MCF 10A (cell line): ENCODE results near the gene DAGLA. TPM values are rescaled to one million over a fixed set of nuclear protein-coding genes. Genes with fewer than 3 reads are reported as not detected.

ENCODE experiments used
- BruUV-seq: library from RNA; stranded (reverse); fragments of 400-500 nt; replicated peaks from 2 replicates; lab custom pipeline; 2021; lab: Mats Ljungman, UMichigan
- CTCF ChIA-PET: fragments of 300-600 bp; sonication (Branson Sonifier 250); formaldehyde crosslinking; extraction: SDS; loops from one replicate; lab custom pipeline; 2021; ENCODE audit warnings: antibody characterized with exemption, inconsistent platforms; lab: Yijun Ruan, JAX
- POLR2A ChIA-PET: fragments of 300-600, 350-650 bp; sonication (Branson Sonifier 250); formaldehyde crosslinking; extraction: SDS; loops from one replicate; lab custom pipeline; 2020; ENCODE audit warnings: antibody characterized with exemption, inconsistent platforms; lab: Yijun Ruan, JAX
- DNase-seq: peaks from one replicate; pipeline ENCODE4 v3.0.0-alpha.2; 2018; ENCODE audit not compliant: unreplicated experiment
- H3K27ac Mint-ChIP-seq: one replicate; pipeline ENCODE4 v1.8.0; 2022; ENCODE audit warnings: mild to moderate bottlenecking, low read depth, mixed read lengths; ENCODE audit not compliant: unreplicated experiment
- H3K27me3 Mint-ChIP-seq: one replicate; pipeline ENCODE4 v1.8.0; 2022; ENCODE audit warnings: mixed read lengths; ENCODE audit not compliant: insufficient read depth, unreplicated experiment
- H3K36me3 Mint-ChIP-seq: one replicate; pipeline ENCODE4 v1.8.0; 2022; ENCODE audit warnings: mild to moderate bottlenecking, moderate library complexity, mixed read lengths; ENCODE audit not compliant: insufficient read depth, unreplicated experiment
- H3K4me1 Mint-ChIP-seq: one replicate; pipeline ENCODE4 v1.8.0; 2022; ENCODE audit warnings: mixed read lengths; ENCODE audit not compliant: insufficient read depth, unreplicated experiment
- H3K4me3 Mint-ChIP-seq: one replicate; pipeline ENCODE4 v1.8.0; 2022; ENCODE audit warnings: mild to moderate bottlenecking, moderate library complexity, mixed read lengths; ENCODE audit not compliant: unreplicated experiment
- H3K9me3 Mint-ChIP-seq: one replicate; pipeline ENCODE4 v1.8.0; 2022; ENCODE audit warnings: mixed read lengths; ENCODE audit not compliant: unreplicated experiment
- CTCF ChIP-seq: fragments of 200-600 bp; IDR thresholded peaks from one replicate; pipeline ENCODE4 v1.8.0; 2022; ENCODE audit warnings: antibody characterized with exemption, mild to moderate bottlenecking; ENCODE audit not compliant: unreplicated experiment
- intact Hi-C: fragments of 100-400 bp; cut with micrococcal nuclease; formaldehyde crosslinking; loops from 2 replicates; pipeline ENCODE4 v1.14.1; 2022
- total RNA-seq: library from RNA; stranded (reverse); gene quantifications from 2 replicates; pipeline ENCODE4 v1.2.3, GENCODE V29; 2022

Gene DAGLA
- total RNA-seq, 1 experiment from 2014 or later = 1.5 TPM

- DNase-seq = no peak
- CTCF ChIA-PET = interaction anchor here (0.5 to 12.8 kb wide), 10 partner anchors 25 to 875 kb away, joined by 3 to 148 read pairs (median 5); no protein-coding TSS in a partner anchor
- Mint-ChIP-seq H3K36me3 (peaks cover 31% of the 10 kb centered on the region), H3K4me3 (peak overlapping the region; percentile 81), H3K9me3 (no peaks in the 10 kb centered on the region), H3K27ac (peak overlapping the region; percentile 98), H3K4me1 (peaks cover 11% of the 10 kb centered on the region), H3K27me3 (no peaks in the 10 kb centered on the region)
- POLR2A ChIA-PET = interaction anchor here (0.7 to 4.0 kb wide), 15 partner anchors 9 to 363 kb away, joined by 3 to 26 read pairs (median 4); partner anchors contain the start of genes BEST1, CPSF7, FADS1 and FTH1
- intact Hi-C loops = no loop called here
- TF ChIP-seq CTCF = no peak
- TSS peak; percentile 55 for BruUV-seq
These were observed 113.1 kb downstream of the DAGLA start for GRCh38 chr11:61793083-61793828.

- Mint-ChIP-seq H3K9me3 (no peaks in the 10 kb centered on the region), H3K27me3 (no peaks in the 10 kb centered on the region), H3K27ac (peak overlapping the region; percentile 98), H3K4me1 (peaks cover 11% of the 10 kb centered on the region), H3K4me3 (peak overlapping the region; percentile 81), H3K36me3 (peaks cover 30% of the 10 kb centered on the region)
- BruUV-seq = no TSS peak
- no peak for TF ChIP-seq CTCF
- no peak for DNase-seq
- intact Hi-C loops = no loop called here
- ChIA-PET CTCF (interaction anchor here (0.9 to 12.8 kb wide), 9 partner anchors 24 to 315 kb away, joined by 3 to 148 read pairs (median 5); no protein-coding TSS in a partner anchor), POLR2A (interaction anchor here (0.7 to 4.0 kb wide), 8 partner anchors 9 to 267 kb away, joined by 3 to 26 read pairs (median 7); partner anchors contain the start of genes FADS1 and FTH1)
These were observed 113.6 kb downstream of the DAGLA start for GRCh38 chr11:61793829-61794204.

- no peaks in the 10 kb centered on the region for H3K27me3 Mint-ChIP-seq
- POLR2A ChIA-PET = interaction anchor here (0.8 to 3.4 kb wide), 3 partner anchors 27 to 287 kb away, joined by 3 to 15 read pairs (median 11); partner anchors contain the start of gene FTH1
- BruUV-seq = no TSS peak
- H3K4me3 Mint-ChIP-seq = no peak overlapping the region
- no peak for TF ChIP-seq CTCF
- peaks cover 22% of the 10 kb centered on the region for H3K36me3 Mint-ChIP-seq
- H3K4me1 Mint-ChIP-seq = peaks cover 8% of the 10 kb centered on the region
- H3K27ac Mint-ChIP-seq = no peak overlapping the region
- no peak for DNase-seq
- no peaks in the 10 kb centered on the region for H3K9me3 Mint-ChIP-seq
- CTCF ChIA-PET = interaction anchor here (0.8 to 12.8 kb wide), 5 partner anchors 19 to 313 kb away, joined by 4 to 148 read pairs (median 18); no protein-coding TSS in a partner anchor
- intact Hi-C loops = no loop called here
These were observed 114.4 kb downstream of the DAGLA start for GRCh38 chr11:61794579-61794978.

GRCh38 chr11:61795459-61795858 lies 115.3 kb downstream of the DAGLA start:
- H3K4me3 Mint-ChIP-seq = no peak overlapping the region
- DNase-seq = no peak
- POLR2A ChIA-PET = interaction anchor here (2.5 kb wide), 1 partner anchor 152 kb away, joined by 12 read pairs; no protein-coding TSS in a partner anchor
- intact Hi-C loops = no loop called here
- no TSS peak for BruUV-seq
- peaks cover 17% of the 10 kb centered on the region for H3K36me3 Mint-ChIP-seq
- no peaks in the 10 kb centered on the region for H3K27me3 Mint-ChIP-seq
- H3K4me1 Mint-ChIP-seq = peaks cover 6% of the 10 kb centered on the region
- no peaks in the 10 kb centered on the region for H3K9me3 Mint-ChIP-seq
- H3K27ac Mint-ChIP-seq = no peak overlapping the region
- TF ChIP-seq CTCF = no peak
- CTCF ChIA-PET = interaction anchor here (0.6 to 12.8 kb wide), 16 partner anchors 9 to 312 kb away, joined by 3 to 148 read pairs (median 20); partner anchors contain the start of gene BEST1
